Memory B cell (primary cell): ENCODE data around the gene MEIS2.

ENCODE experiments used
- ATAC-seq: fragments of 150-1000 bp; cut with Tn5 transposase; 2 replicates; pipeline ENCODE4 v1.10.0; 2021; ENCODE audit warnings: low read depth, mild to moderate bottlenecking, moderate library complexity
- DNase-seq, 2 donors: peaks; one replicate each; pipeline ENCODE4 v3.0.0; 2022; ENCODE audit warnings: low spot score in 2 of 2
- H3K27ac Mint-ChIP-seq: one replicate; pipeline ENCODE4 v1.8.0; 2022; ENCODE audit warnings: mild to moderate bottlenecking, moderate library complexity, mixed read lengths
- H3K27me3 Mint-ChIP-seq: one replicate; pipeline ENCODE4 v1.8.0; 2022; ENCODE audit warnings: mixed read lengths
- H3K36me3 Mint-ChIP-seq: one replicate; pipeline ENCODE4 v1.8.0; 2022; ENCODE audit warnings: mild to moderate bottlenecking, mixed read lengths
- H3K4me1 Mint-ChIP-seq: one replicate; pipeline ENCODE4 v1.8.0; 2022; ENCODE audit warnings: mixed read lengths
- H3K4me3 Mint-ChIP-seq: one replicate; pipeline ENCODE4 v1.8.0; 2022; ENCODE audit warnings: mild to moderate bottlenecking, moderate library complexity, mixed read lengths
- H3K9me3 Mint-ChIP-seq: one replicate; pipeline ENCODE4 v1.8.0; 2022; ENCODE audit warnings: mixed read lengths

MEIS2 gene

DNA sequence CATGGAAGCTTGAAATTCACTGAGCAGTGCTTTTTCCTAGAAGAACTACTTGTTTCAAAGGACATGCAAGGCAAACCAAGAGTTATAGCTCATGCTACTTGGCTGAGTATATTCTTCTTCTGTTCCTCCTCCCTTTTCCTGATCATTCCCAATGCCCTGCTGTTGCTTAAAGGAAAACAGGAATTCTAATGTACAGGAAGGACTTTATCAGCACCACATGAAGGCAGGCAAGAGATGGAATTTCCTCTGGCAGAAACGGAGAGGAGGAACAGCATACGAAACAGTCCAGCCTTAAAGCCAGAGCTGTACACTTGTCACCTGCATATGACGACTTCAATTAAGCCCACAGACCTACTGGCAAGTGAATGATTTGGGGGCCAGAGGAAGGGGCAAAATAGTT is 15.7 kb downstream of the MEIS2 start:
- no peak overlapping the region for H3K4me3 Mint-ChIP-seq
- H3K27ac Mint-ChIP-seq, result no peak overlapping the region
- no peaks in the 10 kb centered on the region for H3K36me3 Mint-ChIP-seq
- DNase-seq (no peak), ATAC-seq (no peak)
- H3K27me3 Mint-ChIP-seq, result peaks cover 6% of the 10 kb centered on the region
- H3K4me1 Mint-ChIP-seq, result peaks cover 2% of the 10 kb centered on the region
- H3K9me3 Mint-ChIP-seq, result no peaks in the 10 kb centered on the region

DNA sequence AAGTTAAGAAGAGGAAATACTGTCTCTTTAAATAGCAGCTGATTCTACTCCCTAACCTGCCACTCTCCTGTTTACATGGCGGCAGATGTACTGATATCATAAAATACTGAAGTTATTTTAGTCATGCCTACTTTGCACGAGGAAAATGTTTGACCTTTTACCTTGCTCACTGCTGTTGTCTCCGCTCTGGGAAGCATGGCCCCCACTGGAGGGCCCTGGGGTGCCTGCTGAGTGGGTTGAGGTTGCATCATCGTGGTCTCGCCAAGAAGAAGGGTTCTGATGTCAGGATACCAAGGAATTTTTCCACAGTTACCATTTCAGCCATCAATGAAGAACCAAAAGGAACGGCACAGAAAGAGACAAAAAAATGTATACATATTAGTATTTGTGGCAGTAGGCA is 16.7 kb downstream of the MEIS2 start:
- no peak overlapping the region for H3K27ac Mint-ChIP-seq
- no peaks in the 10 kb centered on the region for H3K9me3 Mint-ChIP-seq
- peaks cover 6% of the 10 kb centered on the region for H3K27me3 Mint-ChIP-seq
- H3K4me1 Mint-ChIP-seq, result peaks cover 2% of the 10 kb centered on the region
- no peak overlapping the region for H3K4me3 Mint-ChIP-seq
- no peaks in the 10 kb centered on the region for H3K36me3 Mint-ChIP-seq
- ATAC-seq (no peak), DNase-seq (no peak)

DNA sequence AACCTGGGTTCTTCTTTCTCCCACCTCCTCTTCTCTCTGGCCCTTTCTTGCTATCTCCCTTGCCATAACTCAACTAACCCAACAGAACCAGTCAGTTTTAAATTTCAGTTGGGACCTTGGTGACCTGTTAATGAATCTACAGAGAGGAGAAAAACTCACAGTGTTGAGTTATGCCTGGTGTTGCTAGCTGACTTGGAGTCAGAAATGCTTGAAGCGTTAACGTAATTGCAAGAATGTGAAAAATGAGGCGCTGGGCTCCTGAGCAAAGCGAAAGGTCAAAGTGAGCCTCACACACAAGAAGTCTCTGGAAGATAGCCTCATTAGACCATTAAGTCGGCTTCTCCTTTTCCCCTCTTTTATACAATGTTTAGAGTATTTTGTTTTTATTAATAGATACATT is 18.4 kb downstream of the MEIS2 start:
- no peaks in the 10 kb centered on the region for H3K9me3 Mint-ChIP-seq
- DNase-seq, result no peak
- H3K27ac Mint-ChIP-seq, result no peak overlapping the region
- peaks cover 6% of the 10 kb centered on the region for H3K27me3 Mint-ChIP-seq
- peaks cover 2% of the 10 kb centered on the region for H3K4me1 Mint-ChIP-seq
- ATAC-seq, result no peak
- no peak overlapping the region for H3K4me3 Mint-ChIP-seq
- H3K36me3 Mint-ChIP-seq, result no peaks in the 10 kb centered on the region

DNA sequence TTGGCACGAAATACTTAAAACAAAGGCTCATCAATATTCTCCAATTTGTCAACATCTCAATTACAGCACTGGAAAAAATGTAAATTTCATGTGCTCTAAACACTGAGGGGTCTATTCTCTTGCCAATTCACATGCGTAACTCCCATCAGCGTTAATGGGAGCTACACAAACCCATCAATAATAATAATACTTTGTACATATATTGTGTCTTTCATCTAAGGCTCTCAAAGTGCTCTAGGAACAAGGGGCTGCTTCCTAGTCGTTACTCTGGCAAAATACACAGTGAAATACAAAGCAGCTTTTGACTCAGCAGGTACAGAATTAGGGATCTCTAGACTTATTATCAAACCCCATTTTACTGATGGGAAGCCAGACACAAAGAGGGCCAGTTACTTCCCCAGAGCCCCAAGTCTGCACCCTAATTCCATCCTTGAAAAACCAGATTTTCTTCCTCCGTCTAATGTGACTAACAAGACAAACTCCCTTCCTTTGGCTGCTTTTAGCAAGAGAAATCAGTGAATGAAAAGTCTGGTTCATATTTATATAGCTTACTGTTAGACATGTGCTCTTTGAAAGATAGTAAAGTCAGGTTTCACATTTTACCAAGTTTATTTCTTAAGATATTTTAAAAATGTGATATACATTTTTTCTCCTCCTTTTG is 20.0 kb downstream of the MEIS2 start:
- DNase-seq (no peak), ATAC-seq (no peak)
- H3K27me3 Mint-ChIP-seq, result peaks cover 4% of the 10 kb centered on the region
- no peak overlapping the region for H3K27ac Mint-ChIP-seq
- no peaks in the 10 kb centered on the region for H3K4me1 Mint-ChIP-seq
- no peaks in the 10 kb centered on the region for H3K36me3 Mint-ChIP-seq
- no peaks in the 10 kb centered on the region for H3K9me3 Mint-ChIP-seq
- no peak overlapping the region for H3K4me3 Mint-ChIP-seq

DNA sequence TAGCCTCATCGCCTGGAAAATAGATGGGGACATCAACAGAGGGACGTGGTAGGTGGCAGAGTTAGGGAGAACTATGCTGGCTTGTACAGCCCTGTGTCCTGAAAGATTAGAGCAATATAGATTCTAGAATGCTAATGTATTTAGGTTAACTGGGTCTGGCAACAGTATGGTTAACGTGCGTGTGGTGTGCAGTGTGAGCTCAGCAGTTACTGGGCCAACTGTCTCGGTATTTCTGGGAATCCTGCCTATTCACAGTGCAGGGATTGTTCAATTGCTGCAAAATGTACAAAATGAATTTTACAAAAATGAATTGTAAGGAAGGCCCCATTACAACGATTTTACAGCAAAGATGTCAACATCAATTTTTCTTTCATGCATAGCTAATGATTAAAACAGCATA is 20.6 kb downstream of the MEIS2 start:
- no peak for ATAC-seq
- Mint-ChIP-seq H3K27ac (no peak overlapping the region), H3K4me3 (no peak overlapping the region), H3K9me3 (no peaks in the 10 kb centered on the region), H3K36me3 (no peaks in the 10 kb centered on the region), H3K4me1 (no peaks in the 10 kb centered on the region), H3K27me3 (peaks cover 4% of the 10 kb centered on the region)
- DNase-seq, result no peak

DNA sequence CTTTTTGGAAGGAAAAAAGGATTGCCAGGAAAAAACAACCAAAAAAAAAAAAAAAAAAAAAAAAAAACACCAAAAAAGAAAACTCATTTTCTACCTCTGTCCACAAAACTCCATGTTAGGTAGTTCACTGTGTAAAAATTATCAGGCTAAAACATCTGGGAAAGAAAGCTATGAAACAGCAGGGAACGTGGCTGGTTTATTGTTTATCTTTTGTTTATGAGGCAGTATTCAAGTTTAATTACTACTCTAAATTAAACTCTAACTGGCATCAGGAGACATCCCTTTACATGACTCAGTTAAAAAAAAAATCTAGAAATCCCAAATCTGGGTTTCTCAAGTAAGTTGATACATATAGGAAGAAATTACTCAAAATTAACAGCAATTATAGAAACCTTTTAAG is 21.8 kb downstream of the MEIS2 start:
- no peaks in the 10 kb centered on the region for H3K36me3 Mint-ChIP-seq
- H3K27ac Mint-ChIP-seq, result no peak overlapping the region
- no peak for DNase-seq
- H3K9me3 Mint-ChIP-seq, result no peaks in the 10 kb centered on the region
- H3K4me1 Mint-ChIP-seq, result no peaks in the 10 kb centered on the region
- peaks cover 4% of the 10 kb centered on the region for H3K27me3 Mint-ChIP-seq
- no peak overlapping the region for H3K4me3 Mint-ChIP-seq
- ATAC-seq, result no peak

DNA sequence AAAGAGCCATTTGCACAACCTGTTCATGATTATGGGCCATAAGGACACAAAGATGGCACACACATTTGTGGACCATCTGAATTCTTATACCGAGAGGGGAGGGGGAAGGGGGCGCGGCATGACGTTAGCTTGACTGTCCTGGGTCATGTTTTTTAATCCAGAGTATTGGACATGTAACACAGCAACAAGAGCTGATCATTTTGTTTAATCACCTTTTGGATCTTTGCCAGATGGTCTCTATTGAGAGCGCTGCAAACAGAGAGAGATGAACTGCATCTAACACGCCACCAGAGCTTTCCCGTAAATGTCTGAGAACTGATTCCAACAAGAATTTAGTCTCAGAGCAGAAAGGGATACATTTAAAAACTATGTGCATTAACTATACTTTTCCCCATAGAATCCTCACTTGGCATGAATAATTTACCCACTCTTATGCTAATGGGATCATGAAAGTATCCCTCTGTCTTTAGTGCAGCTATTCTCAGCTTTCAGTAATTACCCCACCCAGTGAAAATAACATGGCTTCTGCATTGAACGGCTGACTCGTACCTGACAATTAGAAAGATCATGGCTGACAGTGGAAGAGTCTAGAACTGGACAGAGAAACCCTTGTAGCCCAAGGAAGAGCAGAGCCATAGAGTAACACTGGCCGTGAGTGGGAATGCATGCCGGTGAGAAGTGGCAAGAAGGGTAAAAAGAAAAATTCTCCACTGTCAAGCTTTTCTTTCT is 22.6 kb downstream of the MEIS2 start:
- no peak for DNase-seq
- ATAC-seq, result no peak
- Mint-ChIP-seq H3K9me3 (no peaks in the 10 kb centered on the region), H3K4me3 (no peak overlapping the region), H3K36me3 (no peaks in the 10 kb centered on the region), H3K27me3 (peaks cover 4% of the 10 kb centered on the region), H3K27ac (no peak overlapping the region), H3K4me1 (no peaks in the 10 kb centered on the region)

DNA sequence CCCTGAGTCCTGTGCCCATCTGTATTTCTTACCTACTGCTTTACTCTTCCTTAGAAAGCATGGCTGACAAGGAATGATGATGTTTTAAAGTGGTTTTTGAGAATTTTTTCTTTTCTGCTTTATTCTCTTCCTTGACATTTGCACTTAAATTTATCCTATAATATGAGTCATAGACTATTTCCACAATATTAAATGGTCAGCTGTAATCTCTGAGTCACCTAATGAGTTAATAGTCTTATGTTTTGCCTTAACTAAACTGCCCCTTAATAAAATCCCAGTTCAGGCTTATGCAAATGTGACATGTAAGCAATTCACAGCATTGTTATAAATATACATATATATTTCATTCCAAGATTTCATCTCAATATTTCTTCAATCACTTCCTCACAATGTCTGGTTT is 23.8 kb downstream of the MEIS2 start:
- H3K4me3 Mint-ChIP-seq, result no peak overlapping the region
- no peaks in the 10 kb centered on the region for H3K36me3 Mint-ChIP-seq
- no peak overlapping the region for H3K27ac Mint-ChIP-seq
- DNase-seq (no peak), ATAC-seq (no peak)
- no peaks in the 10 kb centered on the region for H3K4me1 Mint-ChIP-seq
- H3K9me3 Mint-ChIP-seq, result no peaks in the 10 kb centered on the region
- peaks cover 4% of the 10 kb centered on the region for H3K27me3 Mint-ChIP-seq

DNA sequence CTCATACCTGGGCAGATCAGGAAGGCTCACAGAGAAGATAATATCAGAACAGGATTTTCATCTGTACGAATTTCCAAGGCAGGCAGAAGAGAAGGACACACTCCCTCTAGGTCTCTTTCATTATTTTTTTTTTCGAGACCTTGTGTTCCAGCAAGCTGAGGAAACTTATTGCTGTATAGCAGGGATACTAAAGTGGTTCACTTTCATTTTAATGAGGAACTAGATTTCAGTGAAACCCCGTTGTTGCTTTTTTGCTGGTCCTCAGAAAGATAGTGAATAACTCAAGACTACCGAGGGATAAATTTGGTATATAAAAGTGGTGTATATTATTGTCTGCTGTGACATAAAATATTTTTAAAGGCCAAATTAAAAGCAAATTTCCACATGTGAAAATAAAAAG is 24.6 kb downstream of the MEIS2 start:
- no peaks in the 10 kb centered on the region for H3K9me3 Mint-ChIP-seq
- H3K27me3 Mint-ChIP-seq, result peaks cover 4% of the 10 kb centered on the region
- H3K4me1 Mint-ChIP-seq, result no peaks in the 10 kb centered on the region
- ATAC-seq (no peak), DNase-seq (no peak)
- no peaks in the 10 kb centered on the region for H3K36me3 Mint-ChIP-seq
- H3K27ac Mint-ChIP-seq, result no peak overlapping the region
- no peak overlapping the region for H3K4me3 Mint-ChIP-seq

DNA sequence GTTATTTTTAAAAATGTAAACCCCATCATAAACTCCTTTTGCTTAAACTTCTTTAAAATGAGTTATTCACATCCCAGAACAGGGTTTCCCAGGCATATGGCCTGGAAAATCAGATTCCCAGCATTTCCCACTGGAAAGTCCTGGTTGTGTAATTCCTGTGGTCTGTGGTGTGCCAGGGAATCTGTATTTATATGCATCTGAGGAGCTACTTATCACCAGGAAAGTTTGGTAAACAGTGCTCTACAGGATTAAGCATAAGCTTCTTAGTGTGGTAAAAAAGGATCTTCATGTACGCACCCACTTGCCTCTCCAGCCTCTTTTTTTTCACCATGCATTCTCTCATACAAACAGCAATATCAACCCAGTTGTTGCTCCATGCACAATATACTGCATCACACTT is 28.2 kb downstream of the MEIS2 start:
- Mint-ChIP-seq H3K36me3 (no peaks in the 10 kb centered on the region), H3K27me3 (peaks cover 3% of the 10 kb centered on the region), H3K27ac (no peak overlapping the region), H3K9me3 (no peaks in the 10 kb centered on the region), H3K4me3 (no peak overlapping the region), H3K4me1 (no peaks in the 10 kb centered on the region)
- no peak for DNase-seq
- ATAC-seq, result no peak

DNA sequence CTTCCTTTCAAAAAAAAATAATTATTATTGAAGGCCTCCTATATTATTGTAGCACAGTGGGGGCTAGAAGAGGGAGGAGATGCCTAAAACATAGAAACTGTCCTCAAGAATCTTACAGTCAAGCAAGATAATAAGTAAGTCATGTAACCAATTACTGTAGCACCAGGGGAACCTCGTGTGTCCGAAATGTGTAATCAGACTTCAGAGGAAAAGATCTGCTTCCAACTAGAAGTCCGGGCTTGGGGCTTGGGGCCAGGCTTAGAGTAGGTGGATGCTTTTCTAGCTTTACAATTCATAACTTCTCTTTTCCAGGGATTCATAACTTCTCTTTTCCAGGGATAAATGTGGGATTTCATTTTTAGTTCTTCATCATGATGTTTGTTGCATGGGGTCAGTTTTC is 29.2 kb downstream of the MEIS2 start:
- H3K36me3 Mint-ChIP-seq, result no peaks in the 10 kb centered on the region
- H3K4me1 Mint-ChIP-seq, result no peaks in the 10 kb centered on the region
- no peaks in the 10 kb centered on the region for H3K9me3 Mint-ChIP-seq
- no peak overlapping the region for H3K4me3 Mint-ChIP-seq
- ATAC-seq (no peak), DNase-seq (no peak)
- H3K27me3 Mint-ChIP-seq, result peaks cover 3% of the 10 kb centered on the region
- no peak overlapping the region for H3K27ac Mint-ChIP-seq

DNA sequence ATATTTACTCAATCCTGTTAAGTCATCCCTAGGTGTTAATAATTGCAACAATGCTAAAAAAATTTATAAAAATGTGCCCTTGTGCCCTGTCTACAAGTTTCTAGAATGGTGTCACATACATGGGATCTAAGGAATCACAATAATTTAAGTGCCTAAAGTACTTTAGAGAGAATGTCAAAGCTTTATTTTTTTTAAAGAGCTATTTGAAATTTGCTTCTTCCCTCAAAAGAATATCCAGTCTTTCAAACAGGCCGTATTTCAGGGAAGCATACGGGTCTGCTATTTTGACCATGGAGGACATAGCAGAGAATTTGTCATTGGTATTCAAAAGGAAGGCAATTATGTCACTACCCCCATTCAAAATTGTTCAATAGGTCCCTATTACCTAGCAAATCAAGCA is 29.7 kb downstream of the MEIS2 start:
- Mint-ChIP-seq H3K4me1 (no peaks in the 10 kb centered on the region), H3K27me3 (peaks cover 3% of the 10 kb centered on the region), H3K9me3 (no peaks in the 10 kb centered on the region), H3K27ac (no peak overlapping the region), H3K4me3 (no peak overlapping the region), H3K36me3 (no peaks in the 10 kb centered on the region)
- DNase-seq (no peak), ATAC-seq (no peak)

DNA sequence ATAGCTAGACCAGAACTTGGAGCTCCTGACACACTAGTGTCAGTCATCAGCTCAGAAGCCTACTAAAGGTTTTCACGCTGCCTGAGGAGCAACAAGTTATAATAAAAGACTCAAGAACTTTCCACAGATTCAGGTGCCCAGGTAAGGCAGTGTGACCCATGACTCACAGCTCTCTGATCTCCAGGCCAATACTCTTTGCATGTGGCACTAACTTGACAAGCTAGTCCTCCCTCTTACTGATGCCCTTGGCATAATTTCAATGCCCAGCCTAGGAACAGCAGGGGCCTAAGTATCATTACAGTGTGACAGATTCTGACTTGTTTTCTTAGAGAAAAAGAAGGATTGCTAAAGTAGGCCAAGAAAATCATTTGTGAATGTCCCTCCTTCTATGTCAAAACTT is 38.4 kb downstream of the MEIS2 start:
- no peaks in the 10 kb centered on the region for H3K9me3 Mint-ChIP-seq
- no peak overlapping the region for H3K27ac Mint-ChIP-seq
- peaks cover 3% of the 10 kb centered on the region for H3K27me3 Mint-ChIP-seq
- ATAC-seq, result no peak
- no peaks in the 10 kb centered on the region for H3K4me1 Mint-ChIP-seq
- DNase-seq, result no peak
- no peak overlapping the region for H3K4me3 Mint-ChIP-seq
- H3K36me3 Mint-ChIP-seq, result no peaks in the 10 kb centered on the region

DNA sequence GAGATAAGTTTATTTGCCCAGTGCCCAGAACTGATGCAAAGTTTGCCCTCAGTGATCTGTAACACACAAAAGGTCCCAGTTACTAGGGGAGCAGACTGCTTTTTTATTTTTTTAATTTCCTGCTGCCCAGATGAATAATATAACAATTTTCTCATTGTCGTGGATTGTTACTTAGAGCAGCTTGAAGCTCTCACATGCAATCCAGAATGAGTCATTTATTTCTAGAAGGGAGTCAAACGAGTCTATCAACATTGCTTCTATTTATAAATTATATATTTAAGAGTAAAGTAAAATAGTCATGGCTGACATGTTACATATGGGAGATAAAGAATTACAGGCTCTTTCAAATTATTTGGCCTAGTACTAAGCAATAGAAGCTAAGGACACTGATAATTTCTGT is 41.3 kb downstream of the MEIS2 start:
- H3K9me3 Mint-ChIP-seq, result peaks cover 3% of the 10 kb centered on the region
- DNase-seq, result no peak
- no peak overlapping the region for H3K4me3 Mint-ChIP-seq
- no peaks in the 10 kb centered on the region for H3K36me3 Mint-ChIP-seq
- H3K4me1 Mint-ChIP-seq, result no peaks in the 10 kb centered on the region
- ATAC-seq, result no peak
- peaks cover 6% of the 10 kb centered on the region for H3K27me3 Mint-ChIP-seq
- no peak overlapping the region for H3K27ac Mint-ChIP-seq
